Measurements from ENCODE around the gene NPHP4. TPM values are rescaled to one million over a fixed set of nuclear protein-coding genes. Genes with fewer than 3 reads are reported as not detected.

NPHP4 gene
- polyA plus RNA-seq, 1 of the 3 experiments (the other 2 are of a cell fraction) = 7.0 TPM

- Histone ChIP-seq H3K79me2 (ENCODE audit: insufficient read depth) (no peaks in the 10 kb centered on the region), H2AFZ (ENCODE audit: low read depth) (no peak overlapping the region), H3K9me2 (no peaks in the 10 kb centered on the region), H3K9ac (no peak overlapping the region), H3F3A (replicated peaks; ENCODE audit: insufficient read depth) (no peaks in the 10 kb centered on the region), H3K27me3 (ENCODE audit: insufficient read depth) (no peaks in the 10 kb centered on the region), H3K4me1 (ENCODE audit: control insufficient read depth in 1 of 2, insufficient read depth in 2 of 2, low read depth in 1 of 2, low read length in 1 of 2) (peaks cover 0 to 16% of the 10 kb centered on the region in 2 experiments; a peak in 1 of 4 replicates), H3K9me3 (no peaks in the 10 kb centered on the region), H3K4me3 (ENCODE audit: low read depth in 2 of 2, low read length in 1 of 2) (no peak overlapping the region), H3K27ac (ENCODE audit: low read depth in 2 of 2, low read length in 1 of 2) (no peak overlapping the region), H3K36me3 (replicated peaks in 1 of 2; ENCODE audit: control insufficient read depth in 1 of 2, insufficient read depth in 2 of 2, low read length in 1 of 2) (no peaks in the 10 kb centered on the region), H3K4me2 (no peak overlapping the region), H4K20me1 (ENCODE audit: insufficient read depth) (no peaks in the 10 kb centered on the region)
- ChIA-PET CTCF (interaction anchor here (1.0 to 8.6 kb wide), 4 partner anchors 12 to 173 kb away, joined by 4 to 55 read pairs (median 24); no protein-coding TSS in a partner anchor), POLR2A (no interaction called here)
- TF ChIP-seq FOSL2 (IDR thresholded peaks at IDR 0.05; ENCODE audit: borderline replicate concordance, low read depth) (no peak), TAF1 (IDR thresholded peaks at IDR 0.05; ENCODE audit: borderline replicate concordance, low read depth, low read length) (no peak), POLR2AphosphoS5 (IDR thresholded peaks at IDR 0.05; ENCODE audit: low read depth, low read length) (no peak), RFX5 (IDR thresholded peaks at IDR 0.05; ENCODE audit: low read length) (no peak), ZBTB33 (IDR thresholded peaks at IDR 0.05; ENCODE audit: borderline replicate concordance, low read depth) (no peak), TEAD4 (IDR thresholded peaks at IDR 0.05; ENCODE audit: borderline replicate concordance, insufficient read depth) (no peak), USF2 (IDR thresholded peaks at IDR 0.05; ENCODE audit: borderline replicate concordance, low read depth, low read length) (no peak), REST (IDR thresholded peaks at IDR 0.05; ENCODE audit: low read depth, low read length) (no peak), RCOR1 (IDR thresholded peaks at IDR 0.05; ENCODE audit: low read length) (no peak), IRF3 (IDR thresholded peaks at IDR 0.05; ENCODE audit: low read depth, low read length) (no peak), JUND (IDR thresholded peaks at IDR 0.05) (no peak), EZH2phosphoT487 (IDR thresholded peaks at IDR 0.05; ENCODE audit: borderline replicate concordance, low read depth) (no peak), NRF1 (IDR thresholded peaks at IDR 0.05; ENCODE audit: low read depth, low read length) (no peak), GATA2 (CRISPR knock-in tag; IDR thresholded peaks at IDR 0.05) (no peak)
- 90% methylated on average over 2 of the region's 2 CpGs for WGBS (ENCODE audit: low lambda C conversion rate)
- no peak for DNase-seq
These were observed 74.0 kb downstream of the NPHP4 start for GRCh38 chr1:5918275-5918649.
